Astrocyte (in vitro differentiated cells and primary cell): Measurements from ENCODE around the gene RGL1. TPM values are rescaled to one million over a fixed set of nuclear protein-coding genes. Genes with fewer than 3 reads are reported as not detected.

Experiments
- DNase-seq: peaks from one replicate; pipeline ENCODE4 v3.0.0-alpha.2; 2010; ENCODE audit warnings: low read depth
- FAIRE-seq: peaks from 2 replicates; lab custom pipeline; 2011; peaks lifted over from hg19 to GRCh38; lab: Jason Lieb, UNC
- H2AFZ ChIP-seq: 2 replicates; pipeline ENCODE4 v1.6.0; 2012; ENCODE audit warnings: low read depth, low read length, inconsistent platforms
- H3K27ac ChIP-seq: 2 replicates; pipeline ENCODE4 v1.5.1; 2011; ENCODE audit warnings: low read depth, low read length, inconsistent platforms
- H3K27me3 ChIP-seq: 2 replicates; pipeline ENCODE4 v1.6.0; 2011; ENCODE audit warnings: low read length, inconsistent platforms; ENCODE audit not compliant: insufficient read depth
- H3K36me3 ChIP-seq: 2 replicates; pipeline ENCODE4 v1.5.1; 2011; ENCODE audit warnings: low read length, inconsistent platforms; ENCODE audit not compliant: insufficient read depth
- H3K4me1 ChIP-seq: 2 replicates; pipeline ENCODE4 v1.5.1; 2011; ENCODE audit warnings: low read length, inconsistent platforms; ENCODE audit not compliant: insufficient read depth
- H3K4me2 ChIP-seq: 2 replicates; pipeline ENCODE4 v1.6.0; 2012; ENCODE audit warnings: low read length, inconsistent platforms
- H3K4me3 ChIP-seq: 2 replicates; pipeline ENCODE4 v1.5.1; 2011; ENCODE audit warnings: low read depth, mild to moderate bottlenecking, low read length, inconsistent platforms; ENCODE audit not compliant: insufficient read depth
- H3K79me2 ChIP-seq: 2 replicates; pipeline ENCODE4 v1.6.0; 2012; ENCODE audit warnings: mild to moderate bottlenecking, low read length, inconsistent platforms; ENCODE audit not compliant: insufficient read depth
- H3K9ac ChIP-seq: 2 replicates; pipeline ENCODE4 v1.6.0; 2012; ENCODE audit warnings: mild to moderate bottlenecking, low read length, inconsistent platforms
- H3K9me3 ChIP-seq: 2 replicates; pipeline ENCODE4 v1.5.1; 2012; ENCODE audit warnings: low read depth, mild to moderate bottlenecking, low read length, inconsistent platforms; ENCODE audit not compliant: insufficient read depth
- H4K20me1 ChIP-seq: 2 replicates; pipeline ENCODE4 v1.6.0; 2012; ENCODE audit warnings: low read length, inconsistent platforms; ENCODE audit not compliant: insufficient read depth
- H3K27ac Mint-ChIP-seq: one replicate; pipeline ENCODE4 v1.8.0; 2021; ENCODE audit warnings: mild to moderate bottlenecking, mixed read lengths; ENCODE audit not compliant: unreplicated experiment
- H3K27me3 Mint-ChIP-seq: one replicate; pipeline ENCODE4 v1.8.0; 2021; ENCODE audit warnings: low read depth, mixed read lengths; ENCODE audit not compliant: unreplicated experiment
- H3K36me3 Mint-ChIP-seq: one replicate; pipeline ENCODE4 v1.8.0; 2021; ENCODE audit warnings: low read depth, mixed read lengths; ENCODE audit not compliant: unreplicated experiment
- H3K4me1 Mint-ChIP-seq: one replicate; pipeline ENCODE4 v1.8.0; 2021; ENCODE audit warnings: low read depth, mixed read lengths; ENCODE audit not compliant: unreplicated experiment
- H3K4me3 Mint-ChIP-seq: one replicate; pipeline ENCODE4 v1.8.0; 2021; ENCODE audit warnings: mild to moderate bottlenecking, moderate library complexity, mixed read lengths; ENCODE audit not compliant: unreplicated experiment
- H3K9me3 Mint-ChIP-seq: one replicate; pipeline ENCODE4 v1.8.0; 2021; ENCODE audit warnings: mild to moderate bottlenecking, mixed read lengths; ENCODE audit not compliant: unreplicated experiment
- EZH2 ChIP-seq: IDR thresholded peaks from 2 replicates; pipeline ENCODE4 v1.6.1; 2012; ENCODE audit warnings: mild to moderate bottlenecking, low read length, inconsistent platforms; ENCODE audit not compliant: insufficient read depth
- total RNA-seq: library from RNA; stranded (reverse); gene quantifications from 2 replicates; pipeline ENCODE4 v1.2.1, GENCODE V29; 2021
- TF ChIP-seq, protein P1 (sequence below): IDR thresholded peaks from 2 replicates; pipeline ENCODE4 v1.5.1; 2011; ENCODE audit warnings: low read depth, mild to moderate bottlenecking, inconsistent platforms, low read length, moderate library complexity; ENCODE audit not compliant: insufficient read depth

Gene RGL1
- total RNA-seq, 1 donor from 2014 or later: 10.1 TPM

DNA sequence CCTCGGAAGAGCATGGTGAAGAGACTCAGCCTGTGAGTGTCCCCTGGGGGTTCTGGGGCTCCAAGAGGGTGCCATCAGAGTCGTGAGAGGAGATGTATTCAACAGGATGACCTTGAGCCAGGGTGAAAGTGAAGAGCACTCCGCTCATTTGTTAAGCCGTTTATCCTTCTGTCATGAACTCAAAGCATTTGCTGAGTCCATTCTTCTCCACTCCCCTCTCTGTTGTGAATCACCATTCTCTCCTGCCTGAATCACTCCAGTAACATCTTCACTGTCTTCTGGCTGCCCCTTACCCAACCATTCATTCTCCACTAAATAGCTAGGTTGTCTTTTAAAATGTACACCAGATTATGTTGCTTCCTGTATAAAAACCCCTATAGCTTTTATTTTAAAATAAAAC is 102.2 kb downstream of the RGL1 start:
- Mint-ChIP-seq H3K27me3 (no peaks in the 10 kb centered on the region), H3K9me3 (no peaks in the 10 kb centered on the region), H3K27ac (no peak overlapping the region), H3K4me3 (no peak overlapping the region), H3K36me3 (peaks cover 36% of the 10 kb centered on the region), H3K4me1 (peaks cover 3% of the 10 kb centered on the region)
- no peaks in the 10 kb centered on the region for H3K27me3 ChIP-seq
- TF ChIP-seq EZH2: no peak
- TF ChIP-seq, protein P1, sequence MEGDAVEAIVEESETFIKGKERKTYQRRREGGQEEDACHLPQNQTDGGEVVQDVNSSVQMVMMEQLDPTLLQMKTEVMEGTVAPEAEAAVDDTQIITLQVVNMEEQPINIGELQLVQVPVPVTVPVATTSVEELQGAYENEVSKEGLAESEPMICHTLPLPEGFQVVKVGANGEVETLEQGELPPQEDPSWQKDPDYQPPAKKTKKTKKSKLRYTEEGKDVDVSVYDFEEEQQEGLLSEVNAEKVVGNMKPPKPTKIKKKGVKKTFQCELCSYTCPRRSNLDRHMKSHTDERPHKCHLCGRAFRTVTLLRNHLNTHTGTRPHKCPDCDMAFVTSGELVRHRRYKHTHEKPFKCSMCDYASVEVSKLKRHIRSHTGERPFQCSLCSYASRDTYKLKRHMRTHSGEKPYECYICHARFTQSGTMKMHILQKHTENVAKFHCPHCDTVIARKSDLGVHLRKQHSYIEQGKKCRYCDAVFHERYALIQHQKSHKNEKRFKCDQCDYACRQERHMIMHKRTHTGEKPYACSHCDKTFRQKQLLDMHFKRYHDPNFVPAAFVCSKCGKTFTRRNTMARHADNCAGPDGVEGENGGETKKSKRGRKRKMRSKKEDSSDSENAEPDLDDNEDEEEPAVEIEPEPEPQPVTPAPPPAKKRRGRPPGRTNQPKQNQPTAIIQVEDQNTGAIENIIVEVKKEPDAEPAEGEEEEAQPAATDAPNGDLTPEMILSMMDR: no peak
- H2AFZ ChIP-seq: no peak overlapping the region
- no peaks in the 10 kb centered on the region for H3K79me2 ChIP-seq
- H3K4me1 ChIP-seq: no peaks in the 10 kb centered on the region
- no peaks in the 10 kb centered on the region for H3K9me3 ChIP-seq
- no peak overlapping the region for H3K27ac ChIP-seq
- peaks cover 6% of the 10 kb centered on the region for H3K36me3 ChIP-seq
- H4K20me1 ChIP-seq: no peaks in the 10 kb centered on the region
- no peak overlapping the region for H3K9ac ChIP-seq
- FAIRE-seq (no peak), DNase-seq (no peak)
- no peak overlapping the region for H3K4me3 ChIP-seq
- H3K4me2 ChIP-seq: no peak overlapping the region

DNA sequence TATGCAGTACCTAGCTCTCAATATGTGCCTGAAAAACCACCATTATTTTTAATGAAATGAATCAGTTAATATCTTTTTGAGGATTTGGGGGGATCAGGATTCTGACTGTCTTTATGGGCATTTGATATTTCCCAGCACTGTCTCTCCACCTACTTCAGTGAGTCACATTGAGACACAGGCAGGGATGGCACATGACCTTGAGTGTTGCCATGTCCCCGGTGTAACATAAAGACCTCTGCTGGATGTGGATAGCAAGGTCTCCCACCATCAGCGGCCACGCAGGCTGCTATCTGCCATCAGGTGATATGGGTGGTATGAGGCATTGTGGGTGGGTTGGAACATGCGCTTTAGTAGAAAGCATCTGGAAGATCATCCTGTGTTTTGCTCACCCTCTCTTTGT is 103.2 kb downstream of the RGL1 start:
- peaks cover 3% of the 10 kb centered on the region for H3K4me1 Mint-ChIP-seq
- DNase-seq (no peak), FAIRE-seq (no peak)
- no peaks in the 10 kb centered on the region for H3K27me3 Mint-ChIP-seq
- Histone ChIP-seq H2AFZ (no peak overlapping the region), H3K4me2 (no peak overlapping the region), H3K9ac (no peak overlapping the region), H3K4me3 (no peak overlapping the region), H3K36me3 (peaks cover 6% of the 10 kb centered on the region), H3K79me2 (no peaks in the 10 kb centered on the region), H3K27me3 (no peaks in the 10 kb centered on the region), H4K20me1 (no peaks in the 10 kb centered on the region), H3K27ac (no peak overlapping the region), H3K9me3 (no peaks in the 10 kb centered on the region), H3K4me1 (no peaks in the 10 kb centered on the region)
- TF ChIP-seq, protein P1: no peak
- TF ChIP-seq EZH2: no peak
- no peaks in the 10 kb centered on the region for H3K9me3 Mint-ChIP-seq
- peaks cover 39% of the 10 kb centered on the region for H3K36me3 Mint-ChIP-seq
- H3K27ac Mint-ChIP-seq: no peak overlapping the region
- H3K4me3 Mint-ChIP-seq: no peak overlapping the region

DNA sequence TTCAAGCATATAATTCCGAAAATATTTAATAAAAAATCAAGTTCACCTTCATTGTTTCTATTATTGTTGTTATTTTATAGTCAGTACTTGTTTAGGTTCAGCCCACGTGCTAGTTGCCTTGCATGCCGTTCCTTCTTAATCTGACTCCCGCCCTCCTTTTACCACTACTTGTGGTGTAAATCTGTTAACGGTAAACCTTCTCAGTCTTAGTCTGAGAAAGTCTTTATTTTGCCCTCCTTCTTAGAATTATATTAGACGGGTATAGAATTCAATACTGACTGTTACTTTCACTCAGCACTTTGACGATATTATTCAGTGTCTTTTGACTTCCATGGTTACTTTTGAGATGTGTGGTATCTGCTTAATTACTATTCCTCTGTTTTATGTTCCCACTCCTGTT is 104.8 kb downstream of the RGL1 start:
- Histone ChIP-seq H3K9ac (no peak overlapping the region), H3K4me1 (no peaks in the 10 kb centered on the region), H3K4me2 (no peak overlapping the region), H3K27me3 (no peaks in the 10 kb centered on the region), H3K79me2 (no peaks in the 10 kb centered on the region), H3K4me3 (no peak overlapping the region), H3K36me3 (peaks cover 6% of the 10 kb centered on the region), H4K20me1 (no peaks in the 10 kb centered on the region), H2AFZ (no peak overlapping the region), H3K27ac (no peak overlapping the region), H3K9me3 (no peaks in the 10 kb centered on the region)
- TF ChIP-seq, protein P1: no peak
- TF ChIP-seq EZH2: no peak
- H3K27ac Mint-ChIP-seq: no peak overlapping the region
- H3K4me3 Mint-ChIP-seq: no peak overlapping the region
- no peaks in the 10 kb centered on the region for H3K27me3 Mint-ChIP-seq
- no peak for FAIRE-seq
- H3K4me1 Mint-ChIP-seq: peaks cover 5% of the 10 kb centered on the region
- no peak for DNase-seq
- no peaks in the 10 kb centered on the region for H3K9me3 Mint-ChIP-seq
- H3K36me3 Mint-ChIP-seq: peaks cover 37% of the 10 kb centered on the region
